ENCODE measurements around the gene QRFP.
"Not testable (repeated sequence)": the region's sequence is repeated elsewhere in the genome, so short reads cannot be mapped to it uniquely, and the experiment has no call there.

Gene QRFP

GRCh38 chr9:130919559-130920145 is 23.0 kb upstream of the QRFP start:
- DNase-seq: no peak

- DNase-seq: no peak
Measured at GRCh38 chr9:130918826-130919558, 22.4 kb upstream of the QRFP start.

DNA sequence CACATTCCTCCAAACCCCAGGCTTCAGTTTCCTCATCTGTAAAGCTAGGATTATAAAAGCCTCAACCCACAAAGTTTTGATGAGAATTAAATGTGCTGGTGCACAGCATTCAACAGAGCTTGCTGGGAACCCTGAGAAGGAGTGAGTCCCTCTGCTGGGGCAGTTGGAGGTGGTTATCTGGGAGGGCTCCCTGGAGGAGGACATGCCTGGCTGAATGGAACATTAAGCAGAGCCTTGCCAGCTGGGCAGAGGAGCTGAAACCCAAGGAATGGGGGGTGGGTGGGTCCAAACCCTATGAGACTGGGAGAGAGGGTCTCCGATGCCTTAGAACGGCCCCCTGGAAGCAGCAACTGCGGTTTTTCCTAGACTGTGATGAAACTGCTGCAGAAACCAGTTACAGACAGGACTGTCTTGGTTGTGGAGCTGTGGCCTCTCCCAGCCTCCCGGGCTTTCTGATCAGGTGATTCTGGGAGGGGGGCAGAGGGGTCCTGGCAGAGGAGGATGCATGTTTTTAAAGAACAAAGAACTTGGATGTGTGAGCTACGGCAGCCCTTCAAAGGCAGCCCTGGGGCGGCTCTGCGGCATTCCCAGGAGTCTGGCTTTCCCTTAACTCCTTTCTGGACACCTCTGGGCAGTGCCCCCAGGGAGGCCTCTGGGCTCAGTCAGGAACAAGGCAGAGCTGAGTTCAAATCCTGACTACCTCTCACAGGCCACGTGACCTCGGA is 21.7 kb upstream of the QRFP start:
- DNase-seq: no peak

GRCh38 chr9:130917168-130917960 is 20.8 kb upstream of the QRFP start:
- DNase-seq: no peak

- no peak for DNase-seq
Measured at GRCh38 chr9:130915096-130915447, 18.5 kb upstream of the QRFP start.

DNA sequence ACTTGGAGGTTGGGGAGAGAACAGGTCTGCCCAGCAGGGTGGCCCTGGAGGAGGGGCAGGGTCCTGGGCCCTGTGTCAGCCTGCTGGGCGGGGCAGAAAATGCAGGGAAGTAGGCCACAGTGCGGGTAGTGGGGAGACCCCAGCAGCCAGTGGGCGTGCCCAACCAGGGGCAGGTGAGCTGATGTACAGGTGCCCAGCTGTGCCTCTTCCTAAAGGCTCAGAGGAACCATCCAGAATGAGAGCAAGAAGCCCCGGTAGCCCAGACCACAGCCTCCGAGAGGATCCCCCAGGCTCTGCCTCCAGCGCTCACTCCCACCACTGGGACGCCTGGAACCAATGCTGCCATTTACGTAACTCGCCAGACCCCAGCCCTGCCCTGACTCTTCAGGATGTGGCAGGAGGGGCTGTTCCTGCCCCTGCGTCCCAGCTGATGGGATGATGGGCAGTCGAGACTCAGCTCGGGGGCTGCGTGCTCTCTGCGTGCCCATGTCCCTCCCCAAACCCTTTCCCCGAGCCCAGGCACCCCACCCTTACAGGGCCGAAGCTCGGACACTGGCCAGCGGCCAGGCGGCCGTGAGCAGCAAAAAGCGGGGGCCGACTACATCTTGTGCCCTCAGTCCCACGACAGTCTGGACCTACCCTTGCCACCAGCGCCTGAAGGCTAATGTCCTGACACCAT is 17.9 kb upstream of the QRFP start:
- no peak for DNase-seq

- DNase-seq: no peak
Measured at GRCh38 chr9:130913599-130914416, 17.2 kb upstream of the QRFP start.

GRCh38 chr9:130912932-130913598 is 16.5 kb upstream of the QRFP start:
- no peak for DNase-seq

DNA sequence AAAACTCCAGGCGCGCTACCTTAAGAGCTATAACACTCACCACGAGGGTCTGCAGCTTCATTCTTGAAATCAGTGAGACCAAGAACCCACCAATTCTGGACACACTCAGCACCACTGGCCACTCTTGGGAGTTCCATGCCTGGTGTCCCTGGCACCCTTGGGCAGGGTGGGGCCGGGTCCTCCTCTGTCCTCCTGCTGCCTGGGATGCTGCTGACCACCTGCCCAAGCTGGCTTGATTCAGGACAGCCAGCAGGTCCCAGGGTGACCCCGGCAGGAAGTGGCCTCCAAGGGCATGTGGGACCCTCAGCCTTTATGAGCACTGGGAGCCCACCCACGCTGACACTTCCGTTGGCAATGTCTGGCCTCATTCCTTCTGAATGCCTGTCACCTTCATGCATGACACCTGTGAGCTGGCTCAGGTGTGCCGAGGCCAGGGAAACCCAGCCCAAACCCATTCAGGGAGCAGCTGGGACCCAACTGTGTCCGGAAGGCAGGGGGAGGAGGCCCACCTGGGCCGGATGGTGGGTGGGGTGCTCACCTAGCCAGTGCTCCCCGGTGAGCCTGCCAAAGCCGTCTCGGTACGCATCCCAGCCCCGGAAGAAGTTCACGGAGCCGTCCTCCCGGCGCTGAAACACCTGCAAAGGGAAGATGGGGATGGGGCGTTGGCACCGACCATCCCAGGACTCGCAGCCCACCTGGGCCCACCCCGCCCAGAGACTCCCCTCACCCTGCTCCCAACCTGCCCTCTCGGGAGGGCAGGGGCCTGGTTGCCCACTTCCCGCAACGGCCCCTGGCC is 14.8 kb upstream of the QRFP start:
- no peak for DNase-seq

DNA sequence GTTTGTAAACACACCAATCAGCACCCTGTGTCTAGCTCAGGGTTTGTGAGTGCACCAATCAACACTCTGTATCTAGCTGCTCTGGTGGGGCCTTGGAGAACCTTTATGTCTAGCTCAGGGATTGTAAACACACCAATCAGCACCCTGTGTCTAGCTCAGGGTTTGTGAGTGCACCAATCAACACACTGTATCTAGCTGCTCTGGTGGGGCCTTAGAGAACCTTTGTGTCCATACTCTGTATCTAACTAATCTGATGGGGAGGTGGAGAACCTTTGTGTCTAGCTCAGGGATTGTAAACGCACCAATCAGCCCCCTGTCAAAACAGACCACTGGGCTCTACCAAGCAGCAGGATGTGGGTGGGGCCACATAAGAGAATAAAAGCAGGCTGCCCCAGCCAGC is 14.1 kb upstream of the QRFP start:
- not testable (repeated sequence) for DNase-seq

GRCh38 chr9:130910041-130910440 is 13.4 kb upstream of the QRFP start:
- not testable (repeated sequence) for DNase-seq

DNA sequence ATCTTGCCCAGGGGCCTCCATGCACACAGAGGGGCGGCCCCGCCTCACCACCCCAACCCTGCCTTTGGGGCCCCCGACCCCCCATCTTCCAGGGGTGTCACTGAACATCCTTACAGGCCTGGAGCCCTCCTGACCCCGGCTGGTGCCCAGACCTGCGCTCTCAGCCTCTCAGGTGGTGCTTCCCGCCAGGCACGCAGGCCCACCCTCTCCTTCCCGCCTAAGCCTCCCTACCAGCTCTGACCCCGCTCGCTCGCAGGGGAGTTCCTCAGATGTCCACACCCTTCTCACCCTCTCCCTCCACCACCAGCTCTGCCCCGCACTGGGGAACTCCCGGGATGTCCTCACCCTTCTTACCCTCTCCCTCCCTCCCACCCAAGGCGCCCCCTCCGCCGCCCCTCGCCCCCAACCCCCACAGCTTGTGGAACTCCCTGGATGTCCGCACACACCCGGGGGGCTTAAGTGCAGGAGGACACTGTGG is 12.3 kb upstream of the QRFP start:
- no peak for DNase-seq

DNA sequence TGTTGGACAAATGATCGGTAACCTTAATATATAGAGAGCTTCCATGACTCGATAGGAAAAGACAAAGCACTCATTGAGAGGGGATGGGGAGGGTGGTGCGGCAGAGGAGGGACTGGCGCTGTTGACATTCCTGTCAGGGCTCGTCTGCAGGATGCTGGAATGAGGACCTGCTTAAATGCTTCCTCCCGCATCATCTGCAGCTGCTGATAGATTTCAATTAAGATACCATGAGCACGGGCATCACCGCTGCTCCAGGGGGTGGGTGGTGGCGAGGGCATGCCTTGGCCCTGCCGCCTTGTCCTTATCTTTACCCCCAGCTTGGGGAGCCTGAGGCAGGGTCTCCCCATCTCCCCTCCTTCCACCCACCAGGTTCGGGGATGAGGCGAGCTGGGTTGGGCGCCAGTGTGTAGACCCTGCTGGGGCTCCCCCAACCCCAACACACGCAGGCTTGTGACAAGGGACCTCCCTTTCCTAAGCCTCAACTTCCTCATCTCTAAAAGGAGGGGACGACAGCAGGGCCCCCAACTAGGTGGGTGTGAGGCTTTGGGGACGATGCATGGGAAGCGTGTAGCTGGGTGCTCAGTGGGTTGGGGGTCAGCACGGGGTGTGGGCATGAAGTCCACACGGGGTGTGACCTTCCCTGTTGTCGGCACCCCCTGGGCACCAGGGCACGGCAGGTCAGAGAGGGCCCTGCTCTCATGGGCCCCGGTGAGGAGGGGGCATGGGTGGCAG is 11.7 kb upstream of the QRFP start:
- no peak for DNase-seq

- no peak for DNase-seq
Measured at GRCh38 chr9:130906735-130907416, 10.3 kb upstream of the QRFP start.

- no peak for DNase-seq
Measured at GRCh38 chr9:130905902-130906734, 9.5 kb upstream of the QRFP start.

DNA sequence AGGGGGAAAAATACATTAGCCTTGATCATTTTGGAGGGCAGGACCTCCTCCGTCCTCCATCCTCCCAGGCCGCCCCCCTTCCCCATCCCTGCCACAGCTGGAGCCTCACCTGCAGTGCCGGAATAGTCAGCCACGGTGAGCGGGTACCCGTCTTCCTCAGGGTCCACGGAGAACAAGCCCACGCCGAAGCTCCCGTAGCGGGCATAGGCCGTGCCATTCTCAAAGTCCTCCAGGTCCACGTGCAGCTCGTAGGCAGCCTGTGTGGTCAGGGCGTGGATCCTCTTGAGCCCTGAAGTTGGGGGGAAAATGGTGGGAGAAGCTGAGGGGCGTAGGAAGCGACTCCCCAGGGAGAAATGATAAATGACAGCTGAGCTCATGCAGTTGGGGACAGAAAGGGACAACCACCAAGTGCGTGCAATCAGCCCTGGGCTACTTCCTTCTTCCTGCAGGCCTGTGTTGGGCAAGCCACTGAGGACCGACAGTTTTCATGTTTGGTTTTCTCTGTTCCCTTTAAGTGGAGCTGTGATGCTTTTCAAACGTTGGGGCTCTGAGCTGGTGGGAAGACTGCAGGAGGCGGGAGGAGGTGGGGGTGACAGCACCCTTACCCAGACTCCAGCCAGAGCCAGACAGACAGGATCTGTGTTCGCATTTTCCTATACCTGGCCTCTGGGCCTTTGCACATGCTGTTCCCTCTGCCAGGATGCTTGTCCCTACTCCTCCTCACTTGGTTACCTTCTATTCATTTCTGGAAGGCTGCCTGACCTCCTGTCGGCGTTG is 8.7 kb upstream of the QRFP start:
- DNase-seq: no peak

All from CD4-positive, alpha-beta T cell treated with Interleukin-15 for 1 hour (primary cell).